ENCODE measurements around the gene DEPDC4.
"Not testable (repeated sequence)": the region's sequence is repeated elsewhere in the genome, so short reads cannot be mapped to it uniquely, and the experiment has no call there.

DEPDC4 gene

DNA sequence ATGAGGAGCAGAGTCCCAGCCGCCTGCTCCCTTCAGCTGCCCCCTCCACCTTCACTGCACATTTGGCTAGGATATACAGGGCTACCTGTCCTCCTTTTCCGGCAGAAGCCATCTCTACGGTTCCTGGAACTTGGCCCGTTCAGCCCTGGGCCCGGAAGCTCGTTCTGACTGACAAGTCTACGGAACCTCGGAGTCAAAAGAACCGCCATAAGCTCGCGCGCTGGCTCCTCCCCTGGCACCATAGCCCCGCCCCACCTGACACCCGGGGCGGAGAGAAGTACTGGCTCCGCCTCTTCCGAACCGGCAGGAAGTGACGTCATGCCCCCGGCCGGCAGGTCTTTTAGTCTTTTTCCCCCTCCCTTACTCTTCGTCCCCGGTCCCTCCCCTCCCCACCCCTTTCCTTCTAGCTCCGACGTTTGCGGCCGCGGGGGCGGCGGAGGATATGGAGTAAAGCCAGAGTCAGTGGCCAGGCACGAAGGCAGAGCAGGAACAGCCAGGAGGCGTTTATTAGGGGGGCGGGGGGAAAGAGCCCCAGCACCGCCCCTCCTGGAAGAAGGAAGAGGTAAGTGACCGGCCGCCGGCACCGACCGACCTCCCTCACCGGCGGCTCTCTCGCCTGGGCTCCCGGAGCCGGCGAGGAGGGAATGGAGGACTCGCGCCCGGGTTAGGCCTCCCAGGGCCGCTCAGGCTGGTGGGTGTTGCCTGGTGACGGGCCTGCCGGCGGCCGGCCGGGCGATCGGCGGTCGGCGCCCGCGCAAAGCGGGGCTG lies at the start of gene DEPDC4, which contains the start of gene SCYL2:
Gene DEPDC4 (minus strand): TSS at position 245 of the 768 bp plus-strand sequence. CDS start 3 bp downstream, at position 242.
Gene SCYL2 (plus strand): TSS at position 343 of the 768 bp plus-strand sequence. CDS start 15,794 bp downstream, outside the sequence.
- peak; percentile 96 for DNase-seq

DNA sequence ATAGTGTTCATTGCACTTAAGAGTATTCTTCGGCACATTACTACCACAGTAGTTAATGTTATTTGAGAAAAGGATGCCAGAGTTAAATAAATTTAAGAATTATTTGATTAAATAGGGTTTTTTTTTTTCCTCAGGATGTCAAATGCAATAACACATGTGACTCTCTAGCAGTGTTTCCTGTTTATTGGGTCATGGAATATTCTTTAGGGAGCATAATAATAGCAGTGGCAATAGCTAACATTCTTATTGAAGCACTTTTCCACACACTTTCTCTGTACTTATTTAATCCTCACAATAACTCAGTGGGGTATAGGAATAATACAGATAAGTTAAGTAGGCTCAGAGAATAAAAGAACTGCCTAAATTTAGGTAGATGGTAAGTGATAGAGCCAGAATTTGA lies 44.4 kb upstream of the DEPDC4 start:
- no peak for DNase-seq

DNA sequence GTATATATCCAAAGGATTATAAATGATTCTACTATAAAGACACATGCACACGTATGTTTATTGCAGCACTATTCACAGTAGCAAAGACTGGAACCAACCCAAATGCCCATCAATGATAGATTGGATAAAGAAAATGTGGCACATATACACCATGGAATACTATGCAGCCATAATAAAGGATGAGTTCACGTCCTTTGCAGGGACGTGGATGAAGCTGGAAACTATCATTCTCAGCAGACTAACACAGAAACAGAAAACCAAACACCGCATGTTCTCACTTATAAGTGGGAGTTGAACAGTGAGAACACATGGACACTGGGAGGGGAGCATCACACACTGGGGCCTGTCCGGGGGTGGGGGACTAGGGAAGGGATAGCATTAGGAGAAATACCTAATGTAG lies 41.3 kb upstream of the DEPDC4 start:
- DNase-seq = not testable (repeated sequence)

DNA sequence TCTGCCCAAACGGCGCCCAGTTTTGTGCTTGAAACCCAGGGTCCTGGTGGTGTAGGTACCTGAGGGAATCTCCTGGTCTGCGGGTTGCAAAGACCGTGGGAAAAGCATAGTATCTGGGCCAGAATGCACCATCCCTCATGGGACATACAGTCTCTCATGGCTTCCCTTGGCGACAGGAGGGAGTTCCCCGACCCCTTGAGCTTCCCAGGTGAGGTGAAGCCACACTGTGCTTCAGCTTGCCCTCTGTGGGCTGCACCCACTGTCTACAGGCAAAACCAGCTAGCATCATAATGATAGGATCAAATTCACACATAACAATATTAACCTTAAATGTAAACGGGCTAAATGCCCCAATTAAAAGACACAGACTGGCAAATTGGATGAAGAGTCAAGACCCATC lies 37.5 kb upstream of the DEPDC4 start:
- not testable (repeated sequence) for DNase-seq

DNA sequence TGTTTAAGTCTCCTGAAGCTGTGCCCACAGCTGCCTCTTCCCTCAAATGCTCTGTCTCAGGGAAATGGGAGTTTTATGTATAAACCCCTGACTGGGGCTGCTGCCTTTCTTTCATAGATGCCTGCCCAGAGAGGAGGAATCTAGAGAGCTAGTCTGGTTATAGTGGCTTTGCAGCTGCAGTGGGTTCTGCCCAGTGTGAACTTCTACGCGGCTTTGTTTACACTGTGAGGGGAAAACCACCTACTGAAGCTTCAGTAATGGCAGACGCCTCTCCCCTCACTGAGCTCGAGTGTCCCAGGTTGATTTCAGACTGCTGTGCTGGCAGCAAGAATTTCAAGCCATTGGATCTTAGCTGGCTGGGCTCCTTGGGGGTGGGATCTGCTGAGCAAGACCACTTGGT lies 37.0 kb upstream of the DEPDC4 start:
- no peak for DNase-seq

DNA sequence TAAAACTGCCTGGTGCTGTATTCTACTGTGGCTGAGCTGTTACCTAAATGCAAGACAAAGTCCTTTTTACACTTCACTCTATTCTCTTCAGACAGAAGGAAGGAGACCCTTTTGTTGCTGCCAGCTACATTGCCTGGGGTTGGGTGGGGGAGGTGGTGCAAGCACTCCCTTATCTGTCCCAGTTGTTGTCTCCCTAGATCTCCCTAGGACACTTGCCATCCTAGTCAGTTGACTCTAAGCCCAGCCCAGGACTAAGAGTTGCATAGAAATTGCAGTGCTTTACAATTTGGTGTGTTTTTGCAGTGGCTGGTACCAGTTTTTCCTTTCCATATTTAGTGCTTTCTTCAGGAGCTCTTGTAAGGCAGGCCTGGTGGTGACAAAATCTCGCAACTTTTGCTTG lies 35.2 kb upstream of the DEPDC4 start:
- DNase-seq = no peak

DNA sequence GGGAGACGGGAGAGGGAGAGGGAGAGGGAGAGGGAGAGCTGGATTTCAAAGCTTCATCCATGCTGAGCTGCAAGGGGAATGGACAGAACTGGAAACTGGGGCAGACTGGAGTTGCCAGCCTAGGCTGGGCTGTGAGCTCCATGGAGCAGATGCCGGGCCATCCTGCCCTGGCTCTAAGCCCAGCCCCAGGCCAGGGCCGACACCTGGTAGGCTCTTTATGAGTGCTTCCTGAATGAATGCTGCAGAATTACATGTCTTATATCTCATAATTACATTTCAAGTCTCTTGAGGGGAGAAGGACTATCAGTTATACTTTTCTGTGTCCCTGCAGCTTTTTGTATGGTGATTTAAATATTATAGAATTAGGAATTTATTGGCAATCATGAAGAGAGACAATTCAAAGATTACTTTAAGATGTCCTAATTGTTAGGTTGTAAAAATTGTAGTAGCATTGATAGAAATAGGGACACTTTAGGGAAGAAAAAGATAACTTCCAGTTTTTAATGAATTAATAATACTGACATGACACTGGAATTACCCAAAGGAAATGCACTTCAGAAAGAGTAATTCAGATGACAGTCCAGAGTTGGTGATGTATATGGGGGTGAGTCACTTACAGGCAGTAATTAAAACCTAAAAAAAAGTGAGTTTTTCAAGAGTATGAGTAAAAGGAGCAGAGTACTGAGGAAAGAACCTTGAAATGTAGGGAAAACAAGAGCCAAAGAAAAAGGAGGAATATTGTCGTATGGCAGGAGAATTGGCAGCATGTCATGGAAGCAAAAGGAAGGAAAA lies 29.1 kb upstream of the DEPDC4 start:
- no peak for DNase-seq

DNA sequence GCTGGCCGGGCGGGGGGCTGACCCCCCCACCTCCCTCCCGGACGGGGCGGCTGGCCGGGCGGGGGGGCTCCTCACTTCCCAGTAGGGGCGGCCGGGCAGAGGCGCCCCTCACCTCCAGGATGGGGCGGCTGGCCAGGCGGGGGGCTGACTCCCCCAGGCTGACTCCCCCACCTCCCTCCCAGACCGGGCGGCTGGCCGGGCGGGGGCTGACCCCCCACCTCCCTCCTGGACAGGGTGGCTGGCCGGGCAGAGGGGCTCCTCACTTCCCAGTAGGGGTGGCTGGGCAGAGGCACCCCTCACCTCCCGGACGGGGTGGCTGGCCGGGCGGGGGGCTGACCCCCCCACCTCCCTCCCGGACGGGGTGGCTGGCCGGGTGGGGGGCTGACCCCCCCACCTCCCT lies 27.5 kb upstream of the DEPDC4 start:
- DNase-seq = not testable (repeated sequence)

DNA sequence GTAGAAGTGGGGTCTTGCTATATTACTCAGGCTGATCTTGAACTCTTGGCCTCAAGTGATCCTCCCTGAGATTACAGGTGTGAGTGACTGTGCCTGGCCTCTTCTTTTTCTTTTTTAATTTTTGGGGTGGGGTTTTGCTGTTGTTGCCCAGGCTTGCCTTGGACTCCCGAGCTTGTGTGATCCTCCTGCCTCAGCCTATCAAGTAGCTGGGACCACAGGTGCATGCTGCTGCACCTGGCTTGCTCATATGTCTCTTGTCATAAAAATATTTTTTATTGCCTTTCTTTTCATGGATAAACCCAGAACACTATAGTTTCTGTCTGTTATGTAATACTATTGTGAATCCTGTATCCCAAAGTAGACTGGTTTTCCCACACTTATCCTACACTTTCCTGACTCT lies 26.1 kb upstream of the DEPDC4 start:
- DNase-seq = no peak

DNA sequence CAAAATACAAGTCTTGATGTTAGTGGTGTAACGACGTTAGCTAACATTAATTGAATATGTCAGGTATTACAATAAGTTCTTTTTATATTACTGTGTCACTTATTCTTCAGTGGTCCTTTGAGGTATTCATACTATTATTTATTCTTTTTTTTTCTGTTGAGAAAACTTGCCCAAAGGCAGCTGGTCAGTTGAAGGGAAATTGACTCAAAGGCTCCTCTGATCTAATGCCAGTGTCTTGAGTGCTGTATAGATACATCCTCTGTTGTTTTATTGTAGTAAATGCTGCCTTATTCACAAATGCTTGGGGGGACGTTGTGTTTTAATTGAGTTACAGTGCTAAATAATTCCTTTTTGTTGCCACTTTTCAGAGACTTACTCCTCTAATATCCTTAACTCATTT lies 23.1 kb upstream of the DEPDC4 start:
- no peak for DNase-seq

DNA sequence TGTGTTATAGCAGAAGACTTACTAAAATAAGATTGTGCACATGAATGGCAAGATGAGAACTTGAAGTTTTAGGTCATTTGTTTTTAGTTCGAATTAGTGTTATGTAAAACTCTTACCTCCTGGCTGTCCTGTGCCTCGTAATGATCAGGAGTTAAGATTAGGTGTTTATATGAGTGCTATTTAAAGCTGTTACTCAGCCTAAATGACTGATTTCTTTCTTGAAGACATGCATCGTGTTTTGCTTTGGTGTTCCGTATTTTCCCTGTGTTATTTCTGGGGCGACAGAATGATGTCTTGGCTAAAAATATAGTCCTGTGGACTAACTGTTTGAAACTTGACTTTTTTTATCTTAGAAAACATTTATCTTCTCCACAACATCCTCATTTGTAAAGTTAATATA lies 22.2 kb upstream of the DEPDC4 start:
- DNase-seq = no peak

DNA sequence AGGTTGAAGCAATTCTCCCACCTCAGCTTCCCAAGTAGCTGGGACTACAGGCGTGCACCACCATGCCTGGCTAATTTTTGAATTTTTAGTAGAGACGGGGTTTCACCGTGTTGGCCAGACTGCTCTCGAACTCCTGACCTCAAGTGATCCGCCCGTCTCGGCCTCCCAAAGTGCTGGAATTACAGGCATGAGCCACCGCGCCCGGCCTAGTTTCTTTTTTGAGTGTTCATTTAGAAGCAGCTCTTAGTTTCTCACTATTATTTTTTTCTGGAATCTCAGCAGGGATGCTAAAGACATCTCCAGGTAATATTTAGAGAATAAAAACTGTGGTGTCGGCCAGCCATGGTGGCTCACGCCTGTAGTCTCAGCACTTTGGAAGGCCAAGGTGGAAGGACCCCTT lies 17.7 kb upstream of the DEPDC4 start:
- not testable (repeated sequence) for DNase-seq

DNA sequence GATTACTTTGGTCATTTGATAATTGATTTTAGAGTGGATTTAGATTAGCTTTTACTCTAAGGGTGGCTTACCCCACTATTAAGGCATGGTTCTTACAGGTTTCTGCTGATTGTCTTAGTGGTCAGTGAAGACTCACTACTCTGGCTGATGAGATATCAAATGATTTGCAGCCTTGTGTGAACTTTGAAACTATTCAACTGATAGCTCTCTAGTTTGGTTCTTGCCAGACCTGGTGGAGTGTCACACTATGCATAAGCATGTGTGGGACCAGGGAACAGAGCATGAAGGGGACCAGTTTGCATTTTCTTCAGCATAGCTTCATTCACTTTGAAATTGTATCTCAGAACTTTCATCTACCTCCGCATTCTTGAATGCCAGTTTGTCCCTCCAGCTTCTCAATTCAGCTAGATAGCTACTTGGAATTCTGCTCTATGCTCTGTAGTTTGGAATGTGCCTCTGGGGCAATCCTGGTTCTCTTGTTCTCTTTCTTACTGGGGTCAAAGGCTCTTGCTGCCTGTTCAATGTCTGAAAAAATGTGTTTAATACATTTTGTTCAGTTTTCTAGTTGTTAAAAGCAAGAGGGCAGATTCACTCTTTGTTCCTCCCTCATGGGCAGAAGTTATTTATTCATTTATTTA lies 12.8 kb upstream of the DEPDC4 start:
- no peak for DNase-seq

DNA sequence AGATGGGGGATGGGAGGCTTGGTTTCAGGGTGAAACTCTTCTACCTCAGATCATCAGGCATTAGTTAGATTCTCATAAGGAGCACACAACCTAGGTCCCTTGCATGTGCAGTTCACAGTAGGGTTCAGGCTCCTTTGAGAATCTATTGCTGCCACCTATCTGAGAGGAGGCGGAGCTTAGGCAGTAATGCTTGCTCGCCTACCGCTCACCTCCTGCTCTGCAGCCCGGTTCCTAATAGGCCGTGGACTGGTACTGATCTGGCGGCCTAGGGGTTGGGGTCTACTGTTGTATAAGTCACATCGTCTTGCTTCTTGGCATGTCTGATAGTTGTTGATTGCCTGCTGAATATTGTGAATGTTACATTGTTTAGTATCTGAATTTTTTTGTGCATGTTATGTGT lies 12.3 kb upstream of the DEPDC4 start:
- DNase-seq = no peak

DNA sequence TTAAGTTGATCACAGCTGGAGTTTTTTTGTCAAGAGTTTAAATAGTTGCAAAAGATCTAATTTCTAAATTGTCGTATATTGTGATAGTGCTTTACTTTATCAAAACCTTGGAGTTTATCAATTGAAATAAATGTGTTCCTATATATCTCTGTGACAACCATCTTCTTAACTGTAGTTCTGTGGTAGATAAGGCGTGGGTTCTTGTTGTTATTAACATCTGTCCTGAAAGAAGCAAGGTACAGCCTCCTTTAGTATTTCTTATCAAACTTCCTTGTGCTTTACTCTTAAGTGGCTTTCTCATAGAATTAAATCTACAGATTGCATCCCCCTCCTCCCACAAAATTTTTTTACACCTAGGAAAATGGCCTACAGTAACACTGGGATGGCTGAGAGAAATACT lies 7.4 kb upstream of the DEPDC4 start:
- no peak for DNase-seq

DNA sequence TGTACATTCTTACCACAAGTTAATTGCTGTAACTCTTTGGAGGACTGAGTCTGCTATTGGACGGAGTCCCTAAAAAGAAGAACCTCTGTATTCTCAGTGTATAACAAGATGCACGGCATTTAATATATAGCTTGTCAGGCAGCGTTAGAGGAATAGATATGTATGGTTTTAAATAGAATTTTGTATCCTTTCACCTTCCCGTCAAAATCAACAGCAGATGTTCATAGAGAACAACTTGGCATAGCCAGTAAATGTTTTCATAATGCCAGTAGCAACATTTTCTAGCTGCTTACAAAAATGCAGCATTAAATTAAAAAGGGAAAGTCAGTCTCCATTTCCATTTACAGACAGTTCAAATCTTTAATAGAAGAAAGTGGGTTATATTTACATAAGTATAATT lies 6.9 kb upstream of the DEPDC4 start:
- DNase-seq = no peak

DNA sequence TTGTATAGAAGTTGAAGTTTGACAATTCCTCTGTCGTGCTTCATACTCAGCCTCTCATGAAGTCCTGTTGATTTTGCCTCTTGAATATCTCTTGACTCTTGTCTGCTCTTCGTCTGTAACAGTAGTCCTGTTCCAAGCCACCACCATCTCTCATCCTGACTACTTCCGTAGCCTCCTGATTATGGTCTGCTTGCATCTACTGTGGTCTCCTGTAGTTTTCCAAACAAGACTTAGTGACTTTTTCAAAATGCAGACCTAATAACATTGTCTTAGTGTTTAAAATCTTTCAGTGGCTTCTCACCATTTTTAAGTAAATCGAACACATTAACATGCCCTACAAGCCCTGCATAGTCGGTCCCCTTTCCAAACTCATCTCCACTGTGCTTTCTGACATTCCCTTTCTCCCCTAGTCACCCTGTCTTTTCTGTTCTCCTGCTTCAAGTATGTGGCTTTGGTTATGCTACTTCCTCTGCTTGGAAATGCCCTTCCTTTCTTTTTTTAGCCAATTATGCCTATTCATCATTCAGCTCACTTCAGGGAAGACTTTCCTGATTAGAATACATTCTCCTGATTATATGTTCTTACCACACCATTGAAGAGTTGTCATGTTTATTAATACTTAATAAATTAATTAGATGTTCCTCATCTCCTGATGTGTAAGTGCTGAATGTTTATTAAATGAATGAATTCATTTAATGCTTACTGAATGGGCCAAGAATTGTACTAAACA lies 2.1 kb upstream of the DEPDC4 start:
- DNase-seq = no peak

DNA sequence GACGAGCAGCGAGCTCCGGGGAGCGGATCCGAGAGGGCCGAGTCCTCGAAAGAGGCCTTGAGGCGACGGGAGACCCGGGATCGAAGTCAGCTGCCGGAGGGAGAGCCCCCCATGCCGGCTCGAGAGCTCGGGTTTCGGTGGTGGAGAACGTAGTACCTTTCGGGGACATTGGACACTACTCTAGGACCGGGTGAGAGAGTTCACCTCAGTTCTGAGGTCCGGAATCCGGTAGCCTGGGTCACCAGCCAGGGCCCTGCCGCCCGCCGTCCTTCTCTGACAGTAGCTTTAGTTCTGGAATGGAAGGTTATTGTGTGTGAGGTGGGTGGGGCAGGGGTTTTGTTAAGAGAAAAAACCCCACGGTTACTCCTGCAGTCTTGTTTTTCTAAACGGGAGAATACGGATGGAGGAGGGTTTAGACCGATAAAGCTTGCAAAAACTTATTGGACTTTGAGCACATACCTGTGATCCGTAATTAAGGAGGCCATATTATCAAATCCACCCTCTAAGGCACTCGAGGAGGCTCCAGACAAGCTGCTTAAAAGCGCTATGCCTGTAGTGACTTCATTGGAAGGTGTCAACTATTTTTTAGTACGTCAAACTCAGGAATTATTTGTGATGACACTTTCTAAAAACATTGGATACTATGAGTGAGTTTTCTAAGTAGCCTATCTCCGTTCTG lies 863 bp upstream of the DEPDC4 start:
- DNase-seq = no peak

DNA sequence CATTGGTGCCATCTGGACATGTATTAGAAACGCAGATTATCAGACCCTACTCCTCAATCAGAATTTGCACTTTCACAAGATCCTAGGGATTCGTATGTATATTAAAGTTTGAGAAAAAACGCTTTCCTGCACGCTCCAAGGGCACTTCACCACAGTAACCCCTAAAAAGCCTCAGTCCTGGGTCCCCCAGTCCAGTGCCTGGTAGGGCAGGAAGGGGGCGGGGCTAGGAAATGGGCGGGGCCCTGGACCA lies 369 bp downstream of the DEPDC4 start:
- DNase-seq = no peak

DNA sequence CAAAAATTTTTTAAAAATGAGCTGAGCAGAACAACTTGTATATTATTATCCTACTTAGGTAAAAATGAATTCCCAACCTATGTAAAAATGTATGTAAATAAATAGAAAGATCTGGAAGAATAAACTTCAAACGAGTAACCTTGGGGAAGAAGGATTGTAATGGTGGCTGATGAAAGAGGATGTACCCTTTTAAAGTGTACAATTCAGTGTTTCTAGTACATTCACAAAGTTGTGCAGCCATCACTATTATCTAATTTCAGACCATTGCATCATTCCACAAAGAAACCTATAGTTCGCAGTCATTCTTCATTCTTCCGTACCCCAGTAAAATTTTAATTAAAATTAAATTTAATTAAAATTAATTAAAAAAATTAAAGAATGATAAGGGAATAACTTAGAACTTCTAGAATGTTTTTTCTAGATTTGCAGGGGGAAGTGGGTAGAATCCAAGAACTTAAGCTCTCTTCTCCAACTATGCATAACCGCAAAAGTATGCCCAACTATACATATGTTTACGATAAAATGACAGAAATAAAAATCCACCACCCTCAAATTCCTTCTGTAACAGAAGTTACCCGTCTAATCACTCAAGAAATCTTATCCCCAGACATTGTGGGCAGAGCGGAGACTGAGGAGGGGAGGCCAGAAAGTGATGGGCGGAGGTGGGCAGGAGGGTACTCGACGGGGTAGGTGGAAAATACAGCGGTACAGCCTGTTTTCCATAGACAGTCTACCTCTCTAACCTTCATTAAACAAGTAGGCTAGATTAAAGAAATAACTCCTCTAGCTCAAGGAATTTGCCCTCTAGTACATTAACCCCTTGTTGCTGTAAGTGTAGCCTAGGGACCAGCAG lies 921 bp downstream of the DEPDC4 start:
- no peak for DNase-seq

DNA sequence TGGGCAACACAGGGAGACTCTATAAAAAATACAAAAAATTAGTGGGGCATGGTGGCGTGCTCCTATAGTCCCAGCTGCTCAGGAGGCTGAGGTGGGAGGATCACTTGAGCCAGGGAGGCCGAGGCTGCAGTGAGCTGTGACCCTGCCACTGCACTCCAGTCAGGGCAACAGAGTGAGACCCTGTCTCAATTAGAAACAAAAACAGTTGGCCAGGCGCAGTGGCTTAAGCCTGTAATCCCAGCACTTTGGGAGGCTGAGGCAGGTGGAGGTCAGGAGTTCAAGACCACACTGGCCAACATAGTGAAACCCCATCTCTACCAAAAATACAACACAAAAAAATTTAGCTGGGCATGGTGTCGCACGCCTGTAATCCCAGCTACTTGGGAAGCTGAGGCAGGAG lies 1.8 kb downstream of the DEPDC4 start:
- not testable (repeated sequence) for DNase-seq

DNA sequence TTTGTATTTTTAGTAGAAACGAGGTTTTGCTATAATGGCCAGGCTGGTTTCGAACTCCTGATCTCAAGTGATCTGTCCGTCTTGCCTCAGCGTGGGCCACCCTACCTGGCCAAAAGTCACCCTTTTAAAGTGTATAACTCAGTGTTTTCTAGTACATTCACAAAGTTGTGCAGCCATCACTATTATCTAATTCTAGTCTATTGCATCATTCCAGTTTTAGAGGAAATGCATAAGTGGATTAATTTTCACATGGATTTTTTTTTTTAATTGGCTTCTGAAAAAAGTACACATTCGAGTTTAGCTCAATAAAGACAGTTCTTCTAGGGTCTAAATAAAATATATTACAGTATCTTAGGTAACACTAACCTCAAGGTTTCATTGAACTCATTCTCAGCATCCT lies 3.7 kb downstream of the DEPDC4 start:
- DNase-seq = no peak
